Measurements from ENCODE around the gene ADRA2C.

Gene ADRA2C

GRCh38 chr4:3791256-3791655 lies 25.1 kb downstream of the ADRA2C start:
- DNase-seq, result no peak
- TF ChIP-seq CTCF (IDR thresholded peaks at IDR 0.05; ENCODE audit: low read depth, low read length), result no peak
- no peaks in the 10 kb centered on the region for H3K9me3 ChIP-seq
- H3K4me1 ChIP-seq, result peaks cover 42% of the 10 kb centered on the region
- H3K27me3 ChIP-seq, result no peaks in the 10 kb centered on the region
- no peak overlapping the region for H3K4me3 ChIP-seq (ENCODE audit: low read depth, low read length)
- H3K36me3 ChIP-seq, result no peaks in the 10 kb centered on the region

DNA sequence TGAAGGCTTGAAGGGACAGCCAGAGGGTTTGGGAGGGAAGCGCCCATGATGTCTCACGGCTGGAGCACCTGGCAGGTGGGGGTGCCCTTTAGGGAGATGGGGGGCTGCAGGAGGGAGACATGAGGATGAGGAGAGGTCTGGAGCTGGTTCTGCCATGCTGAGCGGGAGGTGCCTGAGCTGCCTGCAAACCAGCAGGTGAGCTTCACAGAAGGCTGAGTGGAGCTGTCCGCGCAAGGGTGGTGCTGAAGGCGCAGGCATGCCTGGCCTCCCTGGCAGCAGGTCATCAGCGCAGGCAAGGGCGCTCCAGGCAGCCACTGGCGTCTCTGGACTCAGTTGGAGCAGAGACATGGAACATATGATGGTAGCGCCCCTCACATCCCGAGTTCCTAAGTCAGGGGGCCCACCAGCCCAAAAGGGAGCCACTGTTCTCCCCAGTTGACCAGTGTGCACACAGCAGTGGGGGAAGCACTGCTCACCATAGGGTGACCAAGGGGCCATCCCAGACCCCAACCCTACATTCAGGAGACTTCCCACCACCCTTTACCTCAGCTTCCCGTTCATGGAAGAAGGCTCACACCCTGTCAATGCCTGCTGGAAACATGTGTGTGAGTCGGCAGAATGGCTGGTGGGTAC lies 25.8 kb downstream of the ADRA2C start:
- H3K27me3 ChIP-seq, result no peaks in the 10 kb centered on the region
- H3K4me1 ChIP-seq, result peaks cover 36% of the 10 kb centered on the region
- no peak overlapping the region for H3K4me3 ChIP-seq (ENCODE audit: low read depth, low read length)
- no peaks in the 10 kb centered on the region for H3K36me3 ChIP-seq
- no peak for DNase-seq
- no peak for TF ChIP-seq CTCF (IDR thresholded peaks at IDR 0.05; ENCODE audit: low read depth, low read length)
- H3K9me3 ChIP-seq, result peaks cover 5% of the 10 kb centered on the region; the same call in 1 of the 2 replicates

DNA sequence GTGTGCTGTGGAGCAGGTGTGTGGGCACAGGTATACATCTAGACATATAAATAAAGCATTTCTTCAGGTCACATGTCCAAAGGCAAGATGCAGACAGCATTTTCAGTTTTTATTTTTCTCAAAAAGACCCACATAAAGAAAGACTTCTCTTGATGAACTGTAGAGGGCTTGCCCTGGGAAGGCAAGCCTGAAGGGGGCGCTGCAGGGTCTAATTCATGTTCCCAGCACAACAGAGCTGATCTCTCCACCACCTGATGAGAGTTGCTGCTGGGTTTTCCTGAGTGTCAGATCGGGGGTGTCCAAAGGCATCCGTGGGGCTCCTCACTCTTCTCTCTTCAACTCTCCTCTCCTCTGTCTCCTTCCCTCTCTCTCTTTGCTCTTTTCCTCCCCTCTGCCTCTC lies 26.6 kb downstream of the ADRA2C start:
- peak; percentile 67 for DNase-seq
- peak; percentile 70 for TF ChIP-seq CTCF (IDR thresholded peaks at IDR 0.05; ENCODE audit: low read depth, low read length)
- Histone ChIP-seq H3K4me3 (ENCODE audit: low read depth, low read length) (no peak overlapping the region), H3K27me3 (no peaks in the 10 kb centered on the region), H3K4me1 (peaks cover 28% of the 10 kb centered on the region), H3K36me3 (no peaks in the 10 kb centered on the region), H3K9me3 (peaks cover 5% of the 10 kb centered on the region; the same call in 1 of the 2 replicates)

DNA sequence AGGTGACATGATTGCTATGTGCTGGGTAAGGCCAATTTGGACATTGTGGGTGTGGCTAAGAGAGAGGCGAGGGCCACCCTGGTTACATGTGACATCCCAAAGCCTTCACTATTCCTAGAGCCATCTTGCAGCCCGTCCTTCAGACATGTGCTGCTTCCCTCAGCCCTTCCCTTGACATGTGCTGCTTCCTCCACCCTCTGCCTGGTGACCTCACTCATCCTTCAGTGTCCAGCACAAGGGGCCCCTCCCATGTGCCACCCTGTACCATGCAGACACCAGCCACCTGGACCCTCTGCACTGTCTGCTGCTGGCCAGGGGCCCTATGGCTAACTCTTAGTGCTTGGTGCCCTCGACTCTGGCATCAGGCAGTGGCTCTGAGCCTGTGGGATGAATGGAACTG lies 27.4 kb downstream of the ADRA2C start:
- peaks cover 21% of the 10 kb centered on the region for H3K4me1 ChIP-seq
- no peak for TF ChIP-seq CTCF (IDR thresholded peaks at IDR 0.05; ENCODE audit: low read depth, low read length)
- peaks cover 5% of the 10 kb centered on the region; the same call in 1 of the 2 replicates for H3K9me3 ChIP-seq
- no peaks in the 10 kb centered on the region for H3K27me3 ChIP-seq
- H3K36me3 ChIP-seq, result no peaks in the 10 kb centered on the region
- H3K4me3 ChIP-seq (ENCODE audit: low read depth, low read length), result no peak overlapping the region
- DNase-seq, result no peak

DNA sequence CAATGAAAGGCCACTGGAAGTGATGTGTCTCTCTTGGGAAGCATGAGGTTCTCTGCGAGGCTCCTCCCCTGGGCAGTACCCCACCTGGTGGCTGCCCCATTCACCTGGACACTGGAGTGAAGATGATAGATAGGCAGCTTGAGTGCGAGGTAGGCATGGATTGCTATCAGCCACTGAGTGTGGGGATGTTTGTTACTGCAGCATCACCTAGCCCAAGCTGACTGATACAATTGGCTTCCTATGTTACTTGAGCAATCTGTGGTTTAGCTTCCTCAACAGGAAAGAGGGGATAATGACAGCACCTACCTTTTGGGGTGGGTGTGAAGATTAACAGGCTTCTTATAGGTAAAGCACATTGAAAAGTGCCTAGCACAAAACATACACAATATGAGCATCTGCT lies 30.8 kb downstream of the ADRA2C start:
- no peak overlapping the region for H3K4me3 ChIP-seq (ENCODE audit: low read depth, low read length)
- H3K27me3 ChIP-seq, result no peaks in the 10 kb centered on the region
- H3K9me3 ChIP-seq, result peaks cover 5% of the 10 kb centered on the region; the same call in 1 of the 2 replicates
- TF ChIP-seq CTCF (IDR thresholded peaks at IDR 0.05; ENCODE audit: low read depth, low read length), result no peak
- no peak for DNase-seq
- no peaks in the 10 kb centered on the region for H3K4me1 ChIP-seq
- no peaks in the 10 kb centered on the region for H3K36me3 ChIP-seq
